Activated CD4-positive, CD25-positive, alpha-beta regulatory T cell (primary cell): ENCODE results near the gene MRPL36.
"Not testable (repeated sequence)": the region's sequence is repeated elsewhere in the genome, so short reads cannot be mapped to it uniquely, and the experiment has no call there.

Experiments used
- DNase-seq, 4 experiments: peaks; one replicate each; lab custom pipeline; 2025; lab: John Stamatoyannopoulos, UW

MRPL36 gene

DNA sequence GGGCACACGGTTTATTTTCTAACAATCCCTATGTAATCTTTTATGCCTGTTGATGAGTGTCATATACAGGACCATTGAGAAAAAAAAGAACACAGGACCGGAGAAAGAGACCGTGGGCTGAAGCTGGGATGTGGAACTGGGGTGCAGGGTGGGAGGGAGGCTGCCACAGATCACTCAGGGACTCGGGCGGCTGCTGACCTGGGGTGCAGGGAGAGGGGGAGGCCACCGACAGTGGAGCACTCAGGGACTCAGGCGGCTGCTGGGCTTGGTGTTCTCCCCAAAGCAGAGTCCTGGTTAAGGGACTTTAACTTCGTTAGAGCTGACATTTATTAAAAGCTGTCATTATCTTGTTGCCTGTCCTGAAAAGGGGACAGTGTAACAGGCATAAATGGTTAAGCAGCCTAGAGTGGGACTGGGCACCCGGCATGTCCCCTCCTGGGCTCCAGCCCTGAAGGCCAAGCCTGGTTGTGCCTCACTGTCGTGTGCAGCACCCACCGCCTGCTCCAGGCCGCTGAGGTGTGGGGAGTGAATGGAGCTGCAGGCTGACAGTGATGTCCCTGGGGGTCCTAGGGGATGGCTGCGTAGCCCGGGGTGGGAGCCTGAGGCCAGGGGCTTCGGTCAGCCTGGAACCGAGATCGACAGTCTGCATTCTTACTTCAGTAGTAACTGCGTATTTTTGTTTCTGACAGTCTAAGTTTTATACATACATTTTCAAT is 15.6 kb upstream of the MRPL36 start:
- no peak for DNase-seq

DNA sequence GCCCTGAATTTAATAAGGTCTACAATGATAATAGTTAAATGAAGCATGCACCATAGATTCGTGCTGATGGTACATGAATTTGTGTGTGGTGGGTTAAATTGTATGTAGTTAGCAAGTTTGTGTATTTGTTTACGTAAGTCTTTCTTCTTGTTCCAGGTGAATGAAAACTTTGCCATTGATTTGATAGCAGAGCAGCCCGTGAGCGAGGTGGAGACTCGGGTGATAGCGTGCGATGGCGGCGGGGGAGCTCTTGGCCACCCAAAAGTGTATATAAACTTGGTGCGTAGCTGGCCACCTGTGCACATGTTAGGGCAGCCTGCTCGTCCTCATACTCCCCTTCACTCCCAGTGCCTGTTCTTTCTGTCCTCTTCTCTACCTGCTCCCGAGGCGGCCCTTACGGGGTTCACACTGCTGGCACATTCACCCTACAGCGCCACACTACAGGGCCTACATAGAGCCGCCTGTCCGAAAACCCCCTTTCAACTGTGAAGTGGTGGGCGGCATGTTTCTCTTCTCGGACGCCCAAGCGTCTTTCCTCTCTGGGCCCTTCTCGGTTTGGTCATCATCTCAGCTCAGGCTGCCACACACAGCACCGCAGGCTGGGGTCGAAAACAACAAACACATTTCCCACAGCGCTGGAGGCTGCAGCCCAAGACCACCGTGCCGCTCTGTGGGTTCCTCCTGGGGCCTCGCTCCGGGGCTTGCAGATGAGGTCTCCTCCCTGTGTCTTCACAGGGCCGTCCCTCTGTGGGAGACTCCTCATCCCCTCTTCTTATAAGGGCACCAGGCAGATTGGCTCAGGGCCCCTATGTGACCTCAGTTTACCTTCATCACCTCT is 14.8 kb upstream of the MRPL36 start:
- DNase-seq, result no peak

DNA sequence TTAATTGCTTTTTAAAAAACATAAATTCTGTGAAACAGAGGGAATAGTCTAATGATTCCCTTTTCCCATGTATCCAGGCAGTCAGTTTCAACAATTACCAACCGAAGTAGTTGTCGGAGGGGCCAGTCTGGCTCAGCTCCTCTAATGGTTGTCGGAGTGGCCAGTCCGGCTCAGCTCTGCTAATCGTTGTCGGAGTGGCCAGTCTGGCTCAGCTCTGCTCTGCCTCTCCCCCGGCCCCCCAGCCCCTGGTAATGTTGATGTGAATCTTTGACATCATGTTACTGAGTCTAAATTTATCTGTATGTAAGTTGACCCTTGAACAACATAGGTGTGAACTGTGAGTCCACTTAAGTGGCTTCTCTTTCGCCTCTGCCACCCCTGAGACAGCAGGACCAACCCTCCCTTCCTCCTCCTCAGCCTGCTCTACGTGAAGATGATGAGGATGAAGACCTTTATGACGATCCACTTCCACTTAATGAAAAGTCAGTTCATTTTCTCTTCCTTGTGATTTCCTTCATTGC is 11.0 kb upstream of the MRPL36 start:
- no peak for DNase-seq

DNA sequence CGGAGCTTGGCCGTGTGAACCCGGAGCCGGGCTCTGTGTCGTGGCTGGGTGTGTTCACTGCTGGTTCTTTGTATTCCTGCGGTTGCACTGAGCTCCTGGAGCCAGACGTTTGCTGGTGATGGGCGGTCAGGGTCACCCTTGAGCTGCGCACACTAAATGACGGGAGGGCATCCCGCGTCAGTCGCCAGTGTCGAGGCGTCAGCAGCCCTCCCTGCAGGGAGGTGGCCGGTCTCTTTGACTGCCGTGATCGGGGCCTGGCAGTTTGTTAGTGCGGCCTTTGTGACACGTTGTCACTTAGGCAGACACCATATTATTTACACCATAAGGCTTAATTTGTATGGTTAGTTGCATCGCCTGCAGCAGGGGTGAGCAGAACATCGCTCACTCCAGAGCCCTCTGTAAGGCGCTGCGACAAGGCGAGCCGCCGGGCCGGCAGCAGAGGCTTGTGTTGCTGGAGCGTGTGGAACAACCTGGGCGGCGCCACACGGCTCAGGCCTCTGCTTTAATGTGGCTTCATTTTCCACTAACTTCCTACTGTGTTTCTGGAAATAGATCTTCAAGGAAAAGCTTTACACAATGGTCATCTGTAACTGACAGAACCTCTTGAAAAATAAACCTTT is 9.9 kb upstream of the MRPL36 start:
- no peak for DNase-seq

DNA sequence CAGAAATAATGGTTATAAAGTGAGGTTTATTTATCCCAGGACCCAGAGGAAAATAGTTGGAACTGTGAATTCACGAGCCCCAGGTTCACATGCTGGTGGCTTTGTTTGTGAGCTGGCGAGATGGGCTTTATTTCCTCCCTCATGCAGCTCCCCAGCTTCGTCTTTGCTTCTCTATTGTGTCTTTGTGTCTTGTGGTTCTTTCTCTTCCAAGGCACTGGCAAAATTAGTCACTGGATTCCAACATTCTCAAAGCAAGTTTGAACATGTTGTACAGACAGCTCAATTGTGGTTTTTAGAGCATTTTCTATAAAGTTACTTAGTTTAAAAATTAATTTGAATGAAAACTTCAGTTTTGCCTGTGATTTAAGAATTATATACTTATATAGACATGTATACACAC is 8.8 kb upstream of the MRPL36 start:
- no peak for DNase-seq

DNA sequence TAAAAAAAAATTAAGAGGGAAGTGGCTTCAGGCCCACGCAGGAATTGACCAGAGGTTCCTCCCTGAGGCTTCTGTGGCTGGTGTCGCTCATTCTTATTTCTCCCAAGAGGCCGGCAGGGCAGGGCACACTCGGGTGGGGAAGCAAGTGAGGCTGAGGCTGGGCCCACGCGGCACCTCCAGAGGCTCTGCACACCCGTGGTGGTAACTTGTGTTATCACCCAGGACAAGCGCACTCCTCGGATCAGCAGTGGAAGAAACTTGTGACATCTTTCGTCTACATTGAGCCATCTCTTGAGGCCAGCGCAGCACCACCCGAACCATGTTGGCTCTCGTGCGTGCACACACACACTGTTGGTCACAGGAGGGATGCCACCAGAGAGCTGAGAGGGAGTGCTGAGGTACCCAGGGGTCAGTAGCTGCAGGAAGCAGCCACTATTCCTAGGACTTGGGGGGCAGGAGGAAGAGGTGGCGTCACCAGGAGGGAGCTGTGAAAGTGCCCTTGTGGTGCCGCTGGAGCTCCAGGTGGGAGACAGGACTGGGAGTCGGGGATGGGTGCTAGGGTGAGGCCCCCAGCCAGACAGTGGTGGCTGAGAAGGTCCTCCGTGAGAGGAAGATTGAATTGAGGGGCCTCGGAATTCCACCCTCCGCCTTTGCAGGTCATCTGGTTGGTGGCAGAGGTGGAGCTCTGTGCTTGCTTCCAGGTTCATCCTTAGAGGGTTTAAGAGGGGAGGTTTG is 8.0 kb upstream of the MRPL36 start:
- no peak for DNase-seq

DNA sequence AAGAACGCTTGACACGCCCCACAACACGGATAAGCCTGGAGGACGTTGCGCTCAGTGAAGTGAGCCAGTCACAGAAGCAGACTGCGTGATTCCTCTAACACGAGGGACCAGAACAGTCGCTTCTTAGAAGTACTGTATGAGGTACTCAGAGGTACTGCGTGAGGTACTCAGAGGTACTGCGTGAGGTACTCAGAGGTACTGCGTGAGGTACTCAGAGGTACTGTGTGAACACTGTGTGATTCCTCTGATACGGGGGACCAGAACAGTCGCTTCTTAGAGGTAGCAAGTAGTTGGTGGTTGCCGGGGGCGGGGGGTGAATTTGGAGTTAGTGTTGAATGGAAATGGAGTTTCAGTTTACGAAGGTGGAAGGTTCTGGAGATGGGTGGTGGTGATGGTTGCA is 7.3 kb upstream of the MRPL36 start:
- no peak for DNase-seq

DNA sequence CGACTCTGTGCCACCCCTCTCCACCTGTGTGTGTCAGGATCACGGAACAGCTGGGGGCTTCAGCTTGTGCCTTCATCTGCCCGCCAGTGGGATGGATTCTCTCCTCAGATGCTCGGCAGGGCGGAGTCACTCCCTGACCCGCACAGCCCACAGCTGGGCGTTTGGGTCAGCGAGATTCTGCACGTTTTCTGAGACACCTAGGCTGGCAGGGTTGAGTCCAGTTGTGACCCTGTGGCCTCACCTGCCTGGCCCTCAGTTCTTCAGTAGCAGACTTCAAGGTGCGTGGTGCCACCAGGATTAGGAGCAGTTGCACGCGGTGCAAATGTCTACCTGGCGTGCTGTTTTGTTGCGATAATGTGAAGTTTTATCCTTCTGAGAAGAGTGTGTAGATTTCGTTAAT is 6.6 kb upstream of the MRPL36 start:
- DNase-seq, result no peak

DNA sequence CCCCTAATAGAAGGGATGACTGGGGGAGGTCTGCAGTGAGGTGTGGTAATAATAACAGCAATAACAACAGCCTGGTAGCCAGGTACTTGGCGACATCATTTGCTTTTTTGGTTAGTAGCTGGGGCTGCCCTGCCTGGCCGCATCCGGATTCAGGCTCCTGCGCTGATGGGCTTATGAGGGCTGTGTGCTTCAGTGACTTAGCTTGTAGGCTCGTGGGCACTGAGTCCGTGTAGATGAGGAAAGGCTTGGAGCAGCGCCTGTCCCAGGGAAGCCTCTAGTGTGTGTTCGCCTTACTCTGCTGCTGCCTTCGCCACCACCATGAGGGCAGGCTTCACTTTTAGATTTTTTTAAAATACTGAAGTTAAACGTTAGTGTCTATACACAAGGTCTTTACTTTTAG is 6.1 kb upstream of the MRPL36 start:
- DNase-seq, result no peak

DNA sequence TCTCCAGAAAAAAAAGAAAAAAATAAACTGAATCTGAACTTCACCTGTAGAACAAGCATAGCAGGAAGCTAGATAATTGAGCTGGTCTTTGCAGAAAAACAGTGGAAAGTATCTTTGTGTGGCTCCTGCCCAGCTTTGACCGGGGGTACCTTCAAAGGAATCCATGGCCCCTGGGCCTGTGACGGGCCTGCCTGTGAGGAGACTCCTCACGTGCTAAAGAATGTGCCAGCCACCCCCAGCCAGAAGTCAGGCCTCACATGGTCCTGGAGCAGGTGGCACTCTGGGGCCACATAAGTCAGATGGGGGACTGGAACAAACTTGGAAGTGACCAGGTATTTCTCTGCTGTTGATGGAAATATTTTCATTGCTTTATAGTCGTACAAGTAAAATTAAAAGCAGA is 5.7 kb upstream of the MRPL36 start:
- no peak for DNase-seq

DNA sequence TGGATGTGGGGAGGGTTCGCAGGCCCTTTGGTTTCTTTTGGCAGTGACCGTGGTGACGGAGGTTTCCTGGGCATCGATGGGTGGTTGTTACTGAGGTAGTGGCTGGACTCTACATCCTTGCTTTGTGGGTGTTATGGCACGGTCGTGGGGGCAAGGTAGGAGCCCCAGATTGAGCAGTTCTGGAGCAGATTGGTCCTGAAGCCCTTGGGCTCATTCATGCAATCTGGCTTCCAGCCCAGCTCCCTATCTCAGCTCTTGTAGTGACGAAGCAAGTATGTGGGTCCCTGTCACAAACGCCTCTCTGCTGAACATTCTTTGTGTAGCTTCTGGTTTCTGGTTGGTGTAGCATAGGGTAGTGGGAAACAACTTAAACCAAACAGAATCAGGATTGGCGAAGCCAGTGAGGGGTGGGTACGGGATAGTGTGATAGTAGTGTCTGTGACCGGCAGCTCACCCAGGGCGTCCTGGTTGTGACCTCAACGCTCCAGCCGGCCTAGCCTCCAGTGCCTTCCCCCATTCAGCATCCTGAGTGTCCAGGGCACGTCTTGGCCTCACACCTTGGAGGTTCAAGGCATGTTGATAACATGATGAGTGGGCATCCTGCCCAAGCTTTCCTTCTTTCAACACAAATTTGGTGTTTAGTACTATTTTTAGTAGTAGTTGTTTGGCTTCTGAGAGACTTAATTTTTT is 4.5 kb upstream of the MRPL36 start:
- DNase-seq, result no peak

DNA sequence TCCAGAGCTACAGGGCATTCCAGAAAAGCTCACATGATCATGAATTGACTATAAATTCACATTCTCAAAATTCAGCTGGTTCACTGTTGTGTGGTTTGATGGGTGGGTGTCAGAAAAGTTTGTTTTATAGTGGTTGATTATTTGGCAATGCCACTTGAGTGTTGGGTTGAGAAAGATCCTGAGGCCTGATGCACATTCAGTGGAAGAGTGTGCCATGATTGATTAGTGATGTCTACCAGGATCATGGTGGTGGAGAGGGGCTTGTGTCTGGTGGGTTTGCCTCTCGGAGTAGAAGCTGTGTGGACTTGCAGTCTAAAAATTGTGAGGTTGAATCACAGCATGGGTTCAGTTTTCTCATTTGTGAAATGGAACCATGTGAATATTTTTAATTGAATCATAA is 3.6 kb upstream of the MRPL36 start:
- DNase-seq, result no peak

DNA sequence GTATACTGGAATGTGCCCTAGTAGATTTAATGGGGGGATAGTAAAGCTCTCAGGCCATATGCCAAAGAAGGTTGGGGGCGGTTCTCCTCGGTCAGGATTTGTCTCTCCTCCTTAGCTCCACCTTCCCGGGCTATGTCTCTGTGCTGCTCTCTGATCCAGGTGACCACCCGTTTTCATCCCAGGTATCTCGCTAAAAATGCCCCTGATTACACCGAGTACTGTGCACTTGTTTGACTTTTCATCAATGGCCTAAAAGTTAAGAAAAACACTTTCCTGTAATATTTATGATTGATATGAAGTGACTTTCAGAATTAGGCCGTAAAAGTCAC is 2.3 kb upstream of the MRPL36 start:
- no peak for DNase-seq

DNA sequence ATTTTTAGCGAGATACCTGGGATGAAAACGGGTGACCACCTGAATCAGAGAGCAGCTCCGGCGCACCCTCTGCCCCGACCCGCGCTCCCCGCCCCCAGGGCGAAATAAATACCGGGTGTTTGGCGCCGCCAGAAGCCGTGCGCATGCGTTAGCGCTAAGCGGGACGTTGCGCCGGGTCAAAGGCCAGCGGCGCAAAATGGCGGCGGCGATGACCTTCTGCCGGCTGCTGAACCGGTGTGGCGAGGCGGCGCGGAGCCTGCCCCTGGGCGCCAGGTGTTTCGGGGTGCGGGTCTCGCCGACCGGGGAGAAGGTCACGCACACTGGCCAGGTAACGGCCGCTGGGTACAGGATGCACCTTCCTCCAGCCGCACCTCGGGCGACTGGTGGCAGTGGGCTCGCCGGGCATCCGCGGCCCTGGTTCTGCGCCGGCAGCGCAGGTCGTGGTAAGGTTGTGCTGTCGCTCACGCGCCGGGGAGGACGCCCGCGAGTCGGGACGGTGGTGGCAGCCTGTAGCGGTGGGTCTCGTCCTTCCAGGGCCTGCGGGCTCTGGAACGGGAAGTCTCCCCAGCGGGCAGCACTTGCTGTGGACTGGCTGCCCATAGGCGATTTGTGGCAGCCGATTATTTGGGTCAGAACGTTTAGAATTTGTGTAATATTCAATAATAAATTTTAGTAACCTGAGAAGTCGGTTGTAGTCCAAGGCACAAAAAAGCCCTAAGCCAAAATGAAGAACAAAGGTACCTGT is 1.8 kb upstream of the MRPL36 start, which contains the start of gene NDUFS6:
NDUFS6 (plus strand) TSS at position 186 of the 745 bp plus-strand sequence; CDS start at position 197, 11 bp downstream.
- peak; percentile 52 to 75 (median 60) for DNase-seq

DNA sequence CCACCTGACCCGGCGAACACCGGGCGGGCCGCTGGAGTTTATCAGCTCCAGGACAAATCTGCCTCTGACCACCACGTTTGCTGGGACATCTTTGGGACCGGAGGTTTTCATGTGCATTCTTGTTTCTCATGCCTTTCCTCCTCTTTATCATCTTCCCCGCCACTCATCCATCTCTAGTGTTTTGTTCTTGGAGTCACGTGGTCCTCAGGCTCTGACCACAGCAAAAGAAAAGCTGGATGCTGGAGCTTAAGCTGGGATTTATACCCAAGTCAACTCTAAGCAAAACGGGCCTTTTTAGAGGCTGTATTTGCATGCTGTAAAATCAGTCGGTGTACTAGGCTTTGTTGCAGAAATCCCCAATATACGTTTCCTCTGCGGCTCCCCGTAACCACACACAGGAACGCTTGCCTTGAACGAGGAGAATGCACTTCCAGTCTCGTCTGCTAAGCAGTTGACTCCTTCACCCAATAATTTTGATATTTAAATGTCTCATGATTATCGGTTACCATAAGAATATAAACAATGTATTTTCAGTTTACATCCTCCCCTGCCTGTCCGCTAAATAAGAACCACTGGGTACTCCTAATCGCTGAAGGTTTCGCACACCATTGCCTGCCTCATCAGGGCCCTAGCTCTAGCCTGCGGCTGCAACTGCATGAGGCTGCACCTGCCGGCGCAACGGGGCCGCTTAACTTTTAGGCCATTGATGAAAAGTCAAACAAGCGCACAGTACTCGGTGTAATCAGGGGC is 1.0 kb upstream of the MRPL36 start:
- peak in 1 of 4 experiments; percentile 47 for DNase-seq

DNA sequence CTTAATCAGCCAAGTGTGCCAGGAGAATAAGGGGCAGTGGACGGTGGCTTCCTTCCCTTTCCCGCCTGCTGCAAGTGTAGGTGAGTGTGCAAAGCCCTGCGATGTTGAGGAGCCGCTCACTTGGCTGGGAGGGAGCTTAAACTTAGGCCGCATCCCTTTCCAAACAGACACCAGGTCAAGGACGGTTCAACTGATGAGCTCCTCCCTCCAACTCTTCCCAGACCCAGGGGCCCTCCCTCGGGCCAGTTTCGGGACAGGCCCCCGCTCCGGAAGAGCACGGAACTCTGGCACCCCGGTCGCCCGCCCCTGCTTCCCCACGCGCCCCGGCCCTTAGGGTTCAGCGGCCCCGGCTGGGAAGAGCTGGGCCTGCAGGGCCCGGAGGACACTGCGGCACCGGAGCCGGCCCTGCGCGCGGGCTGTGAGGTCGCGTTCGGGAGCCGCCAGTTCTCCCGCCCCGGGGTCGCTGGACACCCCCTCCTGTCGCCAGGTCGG is 481 bp downstream of the MRPL36 start:
- peak in 3 of 4 experiments; percentile 24 to 41 (median 30) for DNase-seq

DNA sequence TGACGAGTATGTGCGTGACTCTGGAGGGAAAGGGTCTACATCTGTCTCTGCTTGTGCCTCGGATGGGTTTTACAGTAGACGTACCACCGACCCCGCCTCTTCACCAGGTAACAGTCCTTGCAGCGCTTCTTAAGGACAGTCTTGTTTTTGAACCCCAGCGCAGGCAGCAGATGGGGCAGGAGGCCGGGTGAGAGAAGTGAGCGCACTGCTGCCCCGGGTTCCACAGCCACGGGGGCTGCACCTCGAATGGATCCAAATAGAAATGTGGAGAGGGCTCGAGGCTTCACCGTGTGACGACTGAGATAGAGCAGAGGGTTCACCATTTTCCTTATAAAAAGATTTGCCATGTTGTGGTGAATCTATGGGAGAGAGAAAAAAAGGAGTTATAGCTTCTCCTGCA is 1.0 kb downstream of the MRPL36 start:
- DNase-seq, result not testable (repeated sequence)

DNA sequence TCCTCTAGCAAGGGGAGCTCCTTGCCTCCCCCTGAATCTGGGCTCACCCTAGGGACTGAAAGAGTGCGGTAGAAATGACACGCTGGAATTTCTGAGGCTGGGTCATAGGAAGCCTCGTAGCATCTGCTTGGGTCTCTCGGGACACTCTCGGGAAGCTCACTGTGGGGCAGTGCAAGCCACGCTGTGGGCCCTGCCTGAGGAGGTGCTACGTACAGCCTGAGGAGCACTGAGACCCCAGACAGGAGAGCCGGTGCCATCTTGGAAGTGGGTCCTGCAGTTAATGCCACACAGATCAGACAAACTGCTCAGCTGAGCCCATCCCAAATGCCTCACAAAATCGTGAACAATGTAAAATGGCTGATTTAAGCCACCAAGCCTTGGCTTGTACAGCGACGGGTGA is 1.8 kb downstream of the MRPL36 start:
- DNase-seq, result no peak

DNA sequence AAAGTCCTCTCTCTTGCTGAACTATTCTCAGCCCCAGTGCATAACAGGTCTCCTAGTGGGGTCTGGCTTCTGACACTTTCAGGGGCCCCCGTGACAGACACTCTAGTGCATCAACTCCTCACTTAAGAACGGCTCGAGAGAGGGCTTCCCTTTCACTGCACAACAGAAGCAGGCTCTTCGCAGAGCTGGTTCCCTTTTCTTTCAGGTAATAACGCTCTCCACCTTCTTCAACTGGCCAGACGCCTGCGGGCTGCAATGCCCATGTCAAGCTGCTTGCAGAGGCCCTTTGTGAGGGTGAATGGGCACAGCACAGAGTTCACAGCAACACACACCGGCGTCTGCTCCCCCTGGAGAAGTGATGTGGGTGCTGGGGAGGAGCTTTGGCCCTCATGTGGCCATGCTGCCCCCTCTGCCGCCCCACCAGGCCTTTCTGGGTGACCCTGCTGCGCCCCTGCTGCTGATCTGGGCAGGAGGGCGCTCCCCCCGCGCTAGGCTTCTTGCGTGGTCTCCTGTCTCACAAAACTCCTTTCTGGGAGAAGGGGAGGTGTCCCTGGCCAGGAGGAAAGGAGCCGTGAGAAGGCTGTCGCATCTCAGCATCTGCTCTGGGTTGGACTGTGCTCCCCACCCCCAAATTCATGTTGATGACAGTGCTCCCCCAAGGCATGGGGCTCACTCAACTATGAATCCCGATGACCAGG is 2.4 kb downstream of the MRPL36 start:
- DNase-seq, result no peak
